Measurements from ENCODE around the gene TMEM82. TPM values are rescaled to one million over a fixed set of nuclear protein-coding genes. Genes with fewer than 3 reads are reported as not detected.

The TMEM82 gene
- total and polyA plus RNA-seq, 2 of the 13 experiments (the other 11 are each of a cell fraction or from before 2014, with no cell fraction given) = 0.24 to 0.97 TPM

DNA sequence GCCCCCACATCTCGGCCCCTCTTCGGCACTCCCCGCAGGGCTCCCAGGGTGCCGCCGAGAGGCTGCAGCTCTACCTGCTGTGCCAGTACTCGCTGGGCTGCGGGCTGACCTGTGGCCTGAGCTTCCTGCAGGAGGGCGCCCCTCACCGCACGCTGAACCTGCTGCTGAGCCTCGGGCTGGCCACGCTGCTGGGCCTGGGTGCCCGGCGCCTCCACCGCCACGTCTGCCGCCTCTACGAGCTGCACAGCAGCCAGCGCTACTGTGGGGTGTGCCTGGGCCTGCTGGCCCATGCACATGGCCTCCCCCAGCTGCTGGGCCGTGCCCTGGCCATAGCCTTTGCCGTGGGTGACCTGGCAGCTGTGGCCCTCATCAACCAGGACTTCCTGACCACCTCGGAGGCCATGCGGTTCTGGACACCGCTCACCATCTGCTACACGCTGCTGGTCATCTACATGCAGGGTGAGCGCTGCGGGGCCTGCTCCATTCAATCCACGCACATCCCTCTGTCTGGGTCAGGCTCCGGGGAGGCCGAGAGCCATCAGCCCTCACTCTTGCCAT, 1.9 kb downstream of the TMEM82 start (continued):
- TF ChIP-seq ZNF605 (CRISPR knock-in tag; IDR thresholded peaks at IDR 0.05) (0 out of 2 replicates have a peak, but pooled peaks have one; percentile 11), ZNF224 (CRISPR knock-in tag; IDR thresholded peaks at IDR 0.05) (no peak), RARA (CRISPR knock-in tag; IDR thresholded peaks at IDR 0.05) (peak; percentile 31; the same call in 1 of the 2 replicates), AGO1 (IDR thresholded peaks at IDR 0.05; ENCODE audit: low read depth, low read length, poor library complexity, severe bottlenecking) (peak; percentile 35), TAF1 (CRISPR knock-in tag; IDR thresholded peaks at IDR 0.05) (peak; percentile 42; the same call in 1 of the 2 replicates), HNF4A (CRISPR knock-in tag; IDR thresholded peaks at IDR 0.05) (0 out of 2 replicates have a peak, but pooled peaks have one; percentile 5), ATM (IDR thresholded peaks at IDR 0.05; ENCODE audit: borderline replicate concordance) (no peak), ZEB1 (IDR thresholded peaks at IDR 0.05; ENCODE audit: insufficient replicate concordance, low read depth) (no peak), ZBTB40 (IDR thresholded peaks at IDR 0.05) (no peak), ZBTB40 (CRISPR knock-in tag; IDR thresholded peaks at IDR 0.05) (0 out of 2 replicates have a peak, but pooled peaks have one; percentile 20), NONO (IDR thresholded peaks at IDR 0.05) (no peak), NONO (CRISPR knock-in tag; conservative IDR thresholded peaks at IDR 0.05) (peak; percentile 23; the same call in 1 of the 2 replicates), ZNF687 (CRISPR knock-in tag; IDR thresholded peaks at IDR 0.05) (peak; percentile 94), KDM2A (CRISPR knock-in tag; IDR thresholded peaks at IDR 0.05; ENCODE audit: borderline replicate concordance, low read depth) (no peak)
